Right hindlimb (tissue), 1 donor: ENCODE results near the gene C14orf180.

Experiments used
- DNase-seq: peaks from one replicate; pipeline ENCODE4 v3.0.0-alpha.2; 2018

Gene C14orf180

GRCh38 chr14:104550861-104551728, 28.5 kb upstream of the C14orf180 start:
- DNase-seq = no peak

- no peak for DNase-seq
Observed at GRCh38 chr14:104551851-104552737, 27.5 kb upstream of the C14orf180 start.

GRCh38 chr14:104552738-104553125, 26.8 kb upstream of the C14orf180 start:
- peak; percentile 6 for DNase-seq

GRCh38 chr14:104553166-104554087, 26.1 kb upstream of the C14orf180 start:
- peak; percentile 12 for DNase-seq

GRCh38 chr14:104554088-104554607, 25.4 kb upstream of the C14orf180 start:
- DNase-seq = no peak

GRCh38 chr14:104554608-104555429, 24.7 kb upstream of the C14orf180 start:
- DNase-seq = peak; percentile 58

GRCh38 chr14:104555430-104556255, 23.9 kb upstream of the C14orf180 start:
- DNase-seq = peak; percentile 15

- peak; percentile 13 for DNase-seq
Observed at GRCh38 chr14:104556256-104557021, 23.1 kb upstream of the C14orf180 start.

- no peak for DNase-seq
Observed at GRCh38 chr14:104557086-104557485, 22.5 kb upstream of the C14orf180 start.

GRCh38 chr14:104557766-104558165, 21.8 kb upstream of the C14orf180 start:
- DNase-seq = no peak

- DNase-seq = peak; percentile 11
Observed at GRCh38 chr14:104558231-104559027, 21.1 kb upstream of the C14orf180 start.

- peak; percentile 13 for DNase-seq
Observed at GRCh38 chr14:104559028-104559803, 20.3 kb upstream of the C14orf180 start.

- peak; percentile 10 for DNase-seq
Observed at GRCh38 chr14:104559804-104560585, 19.6 kb upstream of the C14orf180 start.

GRCh38 chr14:104560586-104560945, 19.0 kb upstream of the C14orf180 start:
- DNase-seq = no peak

GRCh38 chr14:104561124-104561557, 18.4 kb upstream of the C14orf180 start:
- no peak for DNase-seq

GRCh38 chr14:104561632-104562495, 17.7 kb upstream of the C14orf180 start:
- no peak for DNase-seq
